Epithelial cell of esophagus (primary cell): ENCODE results near the gene FRMD5.

Source experiments
- DNase-seq: peaks from one replicate; pipeline ENCODE4 v3.0.0; 2010; ENCODE audit warnings: low read depth
- H3K4me3 ChIP-seq: 2 replicates; pipeline ENCODE4 v1.5.1; 2011; ENCODE audit warnings: mild to moderate bottlenecking, low read length, control low read depth
- CTCF ChIP-seq: IDR thresholded peaks from 2 replicates; pipeline ENCODE4 v1.5.1; 2011; ENCODE audit warnings: low read depth, mild to moderate bottlenecking, low read length, control low read depth, inconsistent platforms; ENCODE audit not compliant: insufficient read depth; ENCODE audit errors: missing control alignments

The FRMD5 gene

DNA sequence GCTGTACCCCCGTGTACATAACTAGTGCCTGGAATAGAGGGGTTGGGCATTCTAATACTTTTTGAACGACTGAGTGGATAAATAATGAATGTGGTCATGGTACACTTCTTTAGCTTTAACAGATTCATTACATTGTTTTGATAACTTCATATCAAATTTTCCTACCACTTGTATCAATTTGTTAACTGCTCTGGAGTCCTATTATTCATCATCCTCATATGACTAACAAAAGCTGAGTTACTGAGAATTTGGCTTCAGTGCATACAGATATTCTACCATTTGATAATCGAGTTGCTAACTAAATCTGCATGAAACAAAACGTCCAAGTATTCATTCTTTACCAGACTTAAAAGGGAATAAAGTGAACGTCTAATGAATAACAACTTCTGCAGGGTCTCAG is 31.7 kb downstream of the FRMD5 start:
- DNase-seq = no peak
- TF ChIP-seq CTCF = no peak
- no peak overlapping the region for H3K4me3 ChIP-seq

- no peak overlapping the region for H3K4me3 ChIP-seq
- TF ChIP-seq CTCF = no peak
- DNase-seq = no peak
Observed at GRCh38 chr15:44160796-44161195, 34.3 kb downstream of the FRMD5 start.

DNA sequence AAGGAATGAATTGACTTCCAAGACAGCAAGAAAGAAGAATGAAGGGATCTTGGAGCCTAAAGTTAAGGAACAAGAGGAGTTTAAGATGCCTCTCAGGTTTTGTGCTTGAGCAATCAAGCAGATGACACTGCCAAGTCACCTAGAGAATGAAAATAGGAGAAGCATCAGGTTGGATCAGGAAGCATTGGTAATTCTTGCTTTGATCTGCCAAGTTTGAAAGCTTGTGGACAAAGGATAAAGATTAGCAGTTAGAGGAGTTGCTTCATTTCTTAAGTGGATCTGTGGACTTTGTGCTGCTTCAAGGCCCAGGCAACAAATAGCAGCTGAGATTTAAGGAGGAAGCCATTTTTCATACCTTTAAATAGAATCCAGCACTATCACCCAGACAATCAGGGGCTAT is 35.6 kb downstream of the FRMD5 start:
- DNase-seq = peak; percentile 8
- no peak overlapping the region for H3K4me3 ChIP-seq
- TF ChIP-seq CTCF = no peak

DNA sequence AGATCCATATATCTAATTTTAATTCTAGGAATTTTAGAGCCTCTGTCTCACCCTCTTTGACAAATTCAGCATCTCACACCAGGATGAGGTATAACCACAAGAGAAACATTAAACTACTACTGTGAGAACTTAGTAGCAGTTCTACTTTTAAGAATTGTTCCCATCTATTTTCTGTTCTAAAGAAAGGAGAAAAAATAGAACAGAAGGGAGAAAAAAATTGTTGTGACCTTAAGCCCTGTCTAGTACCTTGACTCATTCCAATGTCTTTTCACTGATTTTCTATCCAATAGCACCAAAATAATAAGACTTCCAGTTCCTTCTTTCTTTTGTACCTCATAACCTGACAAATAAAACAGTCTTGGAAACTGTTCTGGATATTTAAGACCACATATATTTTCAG is 37.0 kb downstream of the FRMD5 start:
- no peak overlapping the region for H3K4me3 ChIP-seq
- no peak for DNase-seq
- TF ChIP-seq CTCF = no peak

DNA sequence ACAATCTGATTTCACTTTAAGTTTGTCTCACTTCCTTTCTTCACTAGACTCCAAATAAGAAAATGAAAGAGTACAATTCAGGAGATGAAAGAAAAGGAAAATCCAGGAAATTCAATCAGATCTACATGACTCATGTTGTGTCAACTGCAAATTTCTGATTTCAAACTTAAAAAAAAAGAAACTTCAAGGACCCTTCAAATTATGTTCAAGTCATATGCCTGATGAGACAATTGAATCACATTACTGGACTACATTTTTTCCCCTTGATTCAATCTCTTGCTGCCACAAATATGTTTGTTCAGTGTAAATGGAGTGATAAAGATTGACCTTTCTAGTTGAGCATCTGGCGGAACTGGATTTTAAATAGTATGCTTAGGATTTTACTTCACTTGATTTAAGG is 37.4 kb downstream of the FRMD5 start:
- TF ChIP-seq CTCF = no peak
- peak; percentile 75 for DNase-seq
- H3K4me3 ChIP-seq = no peak overlapping the region

GRCh38 chr15:44153352-44153751 is 41.7 kb downstream of the FRMD5 start:
- TF ChIP-seq CTCF = no peak
- no peak for DNase-seq
- no peak overlapping the region for H3K4me3 ChIP-seq

- no peak for DNase-seq
- TF ChIP-seq CTCF = no peak
- H3K4me3 ChIP-seq = no peak overlapping the region
Observed at GRCh38 chr15:44149224-44149623, 45.8 kb downstream of the FRMD5 start.
